BLaER1 (cell line): ENCODE measurements around the gene TTC33.
A peak's percentile ranks its signal among the peaks of the same experiment; 100 is the strongest.
"Not testable (repeated sequence)": the region's sequence is repeated elsewhere in the genome, so short reads cannot be mapped to it uniquely, and the experiment has no call there.

Experiments used
- H3K27ac ChIP-seq: shearing (Covaris generic); formaldehyde crosslinking; 2 replicates; pipeline ENCODE4 v1.8.1; 2022
- H3K27me3 ChIP-seq: shearing (Covaris generic); formaldehyde crosslinking; 2 replicates; pipeline ENCODE4 v1.8.1; 2022
- H3K36me3 ChIP-seq: shearing (Covaris generic); formaldehyde crosslinking; 2 replicates; pipeline ENCODE4 v1.8.1; 2022
- H3K4me1 ChIP-seq: shearing (Covaris generic); formaldehyde crosslinking; 2 replicates; pipeline ENCODE4 v1.8.1; 2022
- H3K4me2 ChIP-seq: shearing (Covaris generic); formaldehyde crosslinking; 2 replicates; pipeline ENCODE4 v1.8.1; 2022
- H3K4me3 ChIP-seq: shearing (Covaris generic); formaldehyde crosslinking; 2 replicates; pipeline ENCODE4 v1.8.1; 2022
- H3K9ac ChIP-seq: shearing (Covaris generic); formaldehyde crosslinking; 2 replicates; pipeline ENCODE4 v1.8.1; 2022
- H3K9me3 ChIP-seq: shearing (Covaris generic); formaldehyde crosslinking; 2 replicates; pipeline ENCODE4 v1.8.1; 2022
- H4K20me1 ChIP-seq: shearing (Covaris generic); formaldehyde crosslinking; 2 replicates; pipeline ENCODE4 v1.8.1; 2022
- Cebpa-rat ChIP-seq: shearing (Covaris generic); IDR thresholded peaks from 2 replicates; pipeline ENCODE4 v1.8.1; 2022

Gene TTC33, protein sequence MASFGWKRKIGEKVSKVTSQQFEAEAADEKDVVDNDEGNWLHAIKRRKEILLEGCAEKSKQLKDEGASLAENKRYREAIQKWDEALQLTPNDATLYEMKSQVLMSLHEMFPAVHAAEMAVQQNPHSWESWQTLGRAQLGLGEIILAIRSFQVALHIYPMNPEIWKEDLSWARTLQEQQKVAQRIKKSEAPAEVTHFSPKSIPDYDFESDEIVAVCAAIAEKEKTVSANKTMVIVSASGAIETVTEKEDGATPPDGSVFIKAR

DNA sequence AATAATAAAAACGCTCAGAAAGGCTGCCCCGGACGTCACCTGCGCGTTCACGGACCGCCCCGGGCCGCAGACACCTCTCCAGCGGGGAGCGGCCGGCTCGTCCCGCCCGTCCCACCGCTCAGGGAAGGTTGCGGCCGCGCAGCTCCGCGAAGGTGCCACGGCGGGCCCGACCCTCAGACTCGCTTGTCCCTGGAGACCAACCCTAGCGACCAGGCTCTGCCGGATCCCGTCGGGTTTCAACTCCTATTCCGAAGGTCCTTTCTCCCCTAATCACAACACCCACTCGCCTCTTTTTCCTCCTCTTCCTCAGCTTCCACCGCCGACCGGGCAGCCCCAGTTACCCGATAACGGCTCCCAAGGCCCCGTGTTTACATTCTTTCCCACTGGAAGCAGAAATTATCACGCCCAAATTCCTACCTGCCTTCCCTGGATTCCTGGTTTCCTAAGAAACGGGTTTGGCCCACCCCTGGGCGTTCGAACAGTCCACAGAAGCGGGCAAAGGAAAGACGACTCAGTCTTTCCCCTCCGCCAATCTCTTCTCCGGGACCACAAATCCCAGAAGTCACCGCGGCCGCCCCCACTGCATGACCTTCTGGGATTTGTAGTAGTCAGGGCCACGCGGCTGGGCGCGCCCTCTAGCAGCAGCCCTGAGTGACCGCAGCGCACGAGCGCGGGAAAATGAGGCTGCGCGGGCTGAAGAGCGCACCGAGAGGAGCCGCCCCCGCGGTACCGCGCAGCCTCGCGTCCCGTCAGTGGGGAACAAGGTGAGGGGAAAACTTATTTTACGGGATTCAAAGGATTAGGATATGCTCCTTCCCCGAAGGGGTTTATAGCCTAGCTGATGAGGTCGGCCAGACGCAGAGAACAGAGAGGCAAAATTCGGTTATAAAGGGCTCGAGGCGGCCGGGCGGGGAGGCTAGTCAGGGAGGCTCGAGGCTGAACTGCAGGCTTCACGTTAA, at the start of gene TTC33:
Gene TTC33, minus strand, starts transcription at position 555 of the 959 bp plus-strand sequence. CDS start 8,943 bp downstream, outside the sequence.
- Histone ChIP-seq H4K20me1 (no peaks in the 10 kb centered on the region), H3K4me1 (peaks cover 14% of the 10 kb centered on the region), H3K4me2 (peak within 1 kb of the TSS; percentile 87), H3K4me3 (peak within 1 kb of the TSS; percentile 89), H3K9ac (peak within 1 kb of the TSS; percentile 93), H3K27me3 (no peaks in the 10 kb centered on the region), H3K36me3 (peaks cover 37% of the 10 kb centered on the region), H3K9me3 (peaks cover 19% of the 10 kb centered on the region), H3K27ac (peak within 1 kb of the TSS; percentile 91)
- no peak for TF ChIP-seq Cebpa-rat

DNA sequence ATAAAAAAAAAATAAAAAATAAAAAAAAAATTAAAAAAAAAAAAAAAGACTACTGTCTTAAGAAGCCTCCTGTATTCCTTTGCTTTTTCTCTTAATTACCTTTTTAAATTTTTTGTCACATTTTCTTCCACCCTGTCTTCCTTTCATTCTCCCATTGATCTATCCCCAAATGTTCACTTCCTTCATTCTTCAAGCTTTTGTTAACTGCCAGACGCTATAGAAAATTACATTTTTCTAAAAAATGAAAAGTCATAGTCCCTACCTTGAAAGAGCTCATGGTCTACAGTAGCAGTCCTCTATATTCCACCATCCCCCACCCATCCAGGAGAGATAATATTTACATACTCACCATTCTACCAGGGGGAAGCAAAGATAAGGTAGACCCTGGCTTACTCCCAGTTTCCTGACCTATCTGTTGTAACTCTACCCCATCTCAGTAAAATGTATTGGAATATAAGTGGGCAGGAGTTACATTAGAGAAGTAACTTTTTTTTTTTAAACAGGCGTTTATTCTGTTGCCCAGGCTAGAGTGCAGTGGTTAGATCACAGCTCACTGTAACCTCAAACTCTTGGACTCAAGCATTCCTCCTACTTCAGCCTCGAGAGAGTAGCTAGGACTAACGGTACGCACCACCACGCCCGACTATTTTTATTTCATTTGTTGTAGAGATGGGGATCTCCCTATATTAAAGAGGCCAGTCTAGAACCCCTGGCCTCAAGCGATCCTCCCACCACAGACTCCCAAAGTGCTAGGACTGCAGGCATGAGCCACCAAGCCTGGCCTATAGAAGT, 46.2 kb upstream of the TTC33 start:
- no peak overlapping the region for H3K4me2 ChIP-seq
- no peak for TF ChIP-seq Cebpa-rat
- no peak overlapping the region for H3K27ac ChIP-seq
- no peaks in the 10 kb centered on the region for H3K27me3 ChIP-seq
- H3K4me1 ChIP-seq = peaks cover 13% of the 10 kb centered on the region
- no peak overlapping the region for H3K9ac ChIP-seq
- peaks cover 3% of the 10 kb centered on the region for H4K20me1 ChIP-seq
- no peaks in the 10 kb centered on the region for H3K9me3 ChIP-seq
- no peaks in the 10 kb centered on the region for H3K36me3 ChIP-seq
- H3K4me3 ChIP-seq = no peak overlapping the region

DNA sequence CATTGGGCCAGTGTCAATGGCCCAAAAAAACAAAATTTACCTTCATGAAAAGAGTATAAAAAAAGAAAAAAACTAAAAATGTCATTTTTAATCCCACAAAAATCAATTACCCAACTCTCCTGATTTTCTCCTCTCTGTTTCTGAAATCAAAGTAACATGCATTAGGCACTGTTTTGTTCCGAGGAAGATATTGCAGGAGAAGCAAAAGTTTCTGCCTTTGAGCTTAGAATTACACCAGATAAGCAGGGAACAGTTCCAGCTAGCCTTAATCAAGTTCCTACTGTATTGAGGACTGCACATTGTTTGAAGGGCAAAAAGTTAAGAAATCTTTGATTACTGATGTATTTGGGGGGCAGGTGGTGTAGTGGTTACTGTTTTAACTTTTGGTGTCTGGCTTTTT, 43.5 kb upstream of the TTC33 start:
- TF ChIP-seq Cebpa-rat = no peak
- Histone ChIP-seq H3K4me3 (peak overlapping the region; percentile 83), H3K4me1 (peaks cover 27% of the 10 kb centered on the region), H4K20me1 (peaks cover 24% of the 10 kb centered on the region), H3K36me3 (peaks cover 10% of the 10 kb centered on the region; the same call in 1 of the 2 replicates), H3K9ac (0 out of 2 replicates have a peak overlapping the region, but pooled peaks have one; percentile 16), H3K9me3 (no peaks in the 10 kb centered on the region), H3K27me3 (no peaks in the 10 kb centered on the region), H3K4me2 (peak overlapping the region; percentile 68), H3K27ac (no peak overlapping the region)

GRCh38 chr5:40798801-40799210, 43.0 kb upstream of the TTC33 start:
- Histone ChIP-seq H3K9ac (peak overlapping the region; percentile 91), H3K27ac (peak overlapping the region; percentile 92), H3K4me3 (peak overlapping the region; percentile 83), H3K4me2 (peak overlapping the region; percentile 68), H3K4me1 (peaks cover 27% of the 10 kb centered on the region), H3K36me3 (peaks cover 14% of the 10 kb centered on the region; the same call in 1 of the 2 replicates), H3K9me3 (no peaks in the 10 kb centered on the region), H4K20me1 (peaks cover 29% of the 10 kb centered on the region), H3K27me3 (no peaks in the 10 kb centered on the region)
- TF ChIP-seq Cebpa-rat = no peak

DNA sequence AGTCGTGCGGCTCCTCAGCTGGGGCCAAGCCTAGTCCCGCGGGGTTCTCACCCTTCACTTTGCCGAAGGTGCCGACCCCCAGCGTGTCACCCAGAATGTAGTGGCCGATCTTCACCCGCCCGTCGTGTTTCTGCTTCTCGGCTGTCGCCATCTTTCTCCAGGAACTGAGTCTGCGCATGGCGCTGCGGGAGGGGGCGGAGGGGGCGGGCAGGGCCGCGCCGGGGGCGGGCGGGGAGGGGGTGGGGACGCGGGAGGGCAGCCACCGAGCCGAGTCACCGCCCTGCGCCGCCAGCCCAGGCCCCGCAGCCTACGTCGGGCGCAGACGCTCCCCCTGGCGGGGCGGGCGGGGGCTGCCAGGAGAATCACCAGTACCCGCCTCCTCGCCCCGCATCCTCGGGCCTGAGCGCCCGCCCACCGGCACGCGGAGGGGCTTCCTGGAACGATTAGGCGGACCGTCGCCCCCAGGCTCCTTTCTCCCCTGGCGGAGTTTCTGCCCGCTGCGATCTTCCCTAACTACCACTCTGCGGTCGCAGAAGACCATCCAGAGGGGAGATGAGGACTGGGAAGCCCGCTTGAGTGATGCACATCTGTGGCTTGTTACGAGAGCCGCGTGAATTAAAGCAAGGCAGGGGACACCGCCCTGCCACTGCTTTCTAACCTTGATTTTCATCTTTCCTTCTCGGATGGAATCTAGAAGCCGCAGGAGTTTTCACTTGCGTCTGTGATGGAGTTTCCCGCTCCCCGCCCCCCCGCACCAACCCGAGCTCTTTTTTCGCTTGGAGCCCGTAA, 42.4 kb upstream of the TTC33 start, which contains the start of gene PRKAA1:
Gene PRKAA1, minus strand, starts transcription at position 363 of the 789 bp plus-strand sequence. Its CDS starts 185 bp downstream, at position 178.
- peaks cover 15% of the 10 kb centered on the region; the same call in 1 of the 2 replicates for H3K36me3 ChIP-seq
- H3K27me3 ChIP-seq = no peaks in the 10 kb centered on the region
- H3K4me3 ChIP-seq = peak within 1 kb of the TSS; percentile 83
- no peaks in the 10 kb centered on the region for H3K9me3 ChIP-seq
- peaks cover 35% of the 10 kb centered on the region for H4K20me1 ChIP-seq
- peak within 1 kb of the TSS; percentile 92 for H3K9ac ChIP-seq
- H3K4me1 ChIP-seq = peaks cover 27% of the 10 kb centered on the region
- H3K27ac ChIP-seq = peak within 1 kb of the TSS; percentile 92
- H3K4me2 ChIP-seq = peak within 1 kb of the TSS; percentile 72
- TF ChIP-seq Cebpa-rat = no peak

- peak overlapping the region; percentile 72 for H3K4me2 ChIP-seq
- peak overlapping the region; percentile 92 for H3K27ac ChIP-seq
- no peaks in the 10 kb centered on the region for H3K9me3 ChIP-seq
- H3K27me3 ChIP-seq = no peaks in the 10 kb centered on the region
- peaks cover 15% of the 10 kb centered on the region; the same call in 1 of the 2 replicates for H3K36me3 ChIP-seq
- no peak for TF ChIP-seq Cebpa-rat
- H3K4me1 ChIP-seq = peaks cover 27% of the 10 kb centered on the region
- peak overlapping the region; percentile 92 for H3K9ac ChIP-seq
- H3K4me3 ChIP-seq = peak overlapping the region; percentile 83
- H4K20me1 ChIP-seq = peaks cover 43% of the 10 kb centered on the region
Measured at GRCh38 chr5:40797273-40798011, 41.7 kb upstream of the TTC33 start.

GRCh38 chr5:40796487-40796889, 40.7 kb upstream of the TTC33 start:
- TF ChIP-seq Cebpa-rat = no peak
- Histone ChIP-seq H3K4me3 (peak overlapping the region; percentile 83), H3K9ac (peak overlapping the region; percentile 36; the same call in 1 of the 2 replicates), H3K4me2 (peak overlapping the region; percentile 72), H4K20me1 (peaks cover 52% of the 10 kb centered on the region), H3K27me3 (no peaks in the 10 kb centered on the region), H3K36me3 (peaks cover 15% of the 10 kb centered on the region; the same call in 1 of the 2 replicates), H3K9me3 (no peaks in the 10 kb centered on the region), H3K4me1 (peaks cover 27% of the 10 kb centered on the region), H3K27ac (no peak overlapping the region)

- not testable (repeated sequence) for H3K4me2 ChIP-seq, H3K4me3 ChIP-seq, H3K27ac ChIP-seq, H3K9me3 ChIP-seq, H3K27me3 ChIP-seq, H3K9ac ChIP-seq
- H3K4me1 ChIP-seq = peaks cover 25% of the 10 kb centered on the region
- peaks cover 68% of the 10 kb centered on the region for H4K20me1 ChIP-seq
- peaks cover 27% of the 10 kb centered on the region; the same call in 1 of the 2 replicates for H3K36me3 ChIP-seq
Measured at GRCh38 chr5:40794877-40795276, 39.1 kb upstream of the TTC33 start.

GRCh38 chr5:40794340-40794739, 38.6 kb upstream of the TTC33 start:
- H3K27ac ChIP-seq, H3K9ac ChIP-seq, H3K4me2 ChIP-seq, H3K4me3 ChIP-seq, H3K27me3 ChIP-seq, H3K9me3 ChIP-seq: not testable (repeated sequence)
- peaks cover 33% of the 10 kb centered on the region; the same call in 1 of the 2 replicates for H3K36me3 ChIP-seq
- peaks cover 19% of the 10 kb centered on the region for H3K4me1 ChIP-seq
- peaks cover 74% of the 10 kb centered on the region for H4K20me1 ChIP-seq

DNA sequence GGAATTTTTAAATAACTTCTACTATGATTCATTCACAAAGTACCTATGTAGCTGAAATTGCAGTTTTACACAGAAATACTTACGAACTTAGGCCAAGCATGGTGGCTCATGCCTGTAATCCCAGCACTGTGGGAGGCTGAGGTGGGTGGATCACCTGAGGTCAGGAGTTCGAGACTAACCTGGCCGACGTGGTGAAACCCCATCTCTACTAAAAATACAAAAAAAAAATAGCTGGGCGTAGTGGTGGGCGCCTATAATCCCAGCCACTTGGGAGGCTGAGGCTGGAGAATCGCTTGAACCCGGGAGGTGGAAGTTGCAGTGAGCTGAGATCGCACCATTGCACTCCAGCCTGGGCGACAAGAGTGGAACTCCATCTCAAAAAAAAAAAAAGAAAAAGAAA, 36.9 kb upstream of the TTC33 start:
- H3K27ac ChIP-seq, H3K4me2 ChIP-seq, H3K9ac ChIP-seq, H3K27me3 ChIP-seq, H3K4me3 ChIP-seq: not testable (repeated sequence)
- Histone ChIP-seq H4K20me1 (peaks cover 88% of the 10 kb centered on the region), H3K4me1 (peaks cover 14% of the 10 kb centered on the region), H3K36me3 (peaks cover 49% of the 10 kb centered on the region), H3K9me3 (peaks cover 16% of the 10 kb centered on the region)
